T1000 (cell line): Measurements from ENCODE around the gene JAKMIP1.

Experiments used
- DNase-seq: peaks from one replicate; lab custom pipeline; 2025; ENCODE audit warnings: mixed read lengths; lab: John Stamatoyannopoulos, UW

JAKMIP1 gene

DNA sequence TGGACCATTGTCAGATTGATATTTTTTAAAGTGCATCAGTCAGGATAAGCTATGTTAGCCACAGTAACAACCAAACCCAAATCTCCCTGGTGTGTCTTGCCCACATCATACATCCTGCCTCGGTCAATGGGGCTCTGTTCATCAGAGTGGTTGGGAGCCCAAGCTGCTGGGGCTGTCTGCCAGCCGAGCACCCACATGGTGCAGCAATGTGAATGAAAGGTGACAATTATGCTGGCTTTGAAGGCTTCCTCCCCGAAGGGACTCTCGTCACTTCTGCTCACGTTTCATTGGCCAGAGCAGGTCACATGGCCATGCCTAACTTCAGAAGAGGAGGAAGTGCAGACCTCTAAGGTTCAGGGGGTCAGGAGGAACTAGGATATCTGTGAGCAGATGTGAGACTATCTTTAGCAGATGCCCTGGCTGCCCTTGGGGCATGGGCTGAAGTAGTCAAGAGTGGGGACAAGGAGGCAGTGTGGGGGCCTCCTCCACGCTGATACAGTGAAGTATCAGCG lies 1.3 kb upstream of the JAKMIP1 start:
- no peak for DNase-seq

DNA sequence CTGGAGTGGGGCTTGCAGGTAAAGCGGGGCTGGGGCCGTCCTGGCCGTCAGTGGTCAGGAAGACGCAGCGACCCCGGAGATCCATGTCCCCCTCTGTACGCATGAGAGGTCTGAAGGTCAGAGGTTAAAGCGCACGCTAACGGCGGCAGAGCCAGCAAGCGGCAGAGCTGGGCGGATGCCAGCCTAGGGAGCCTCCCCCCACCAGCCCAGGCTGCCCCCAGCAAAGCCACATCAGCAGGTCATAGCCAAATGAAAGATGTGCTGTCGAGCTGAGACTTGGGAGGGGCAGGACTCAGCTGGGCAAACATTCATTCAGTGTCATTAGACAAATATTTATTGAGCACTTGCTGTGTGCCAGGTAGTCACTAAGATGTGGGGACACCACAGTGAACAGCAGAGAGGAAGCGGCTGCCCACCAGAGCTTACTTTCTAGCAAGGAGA lies 593 bp upstream of the JAKMIP1 start:
- DNase-seq: no peak

DNA sequence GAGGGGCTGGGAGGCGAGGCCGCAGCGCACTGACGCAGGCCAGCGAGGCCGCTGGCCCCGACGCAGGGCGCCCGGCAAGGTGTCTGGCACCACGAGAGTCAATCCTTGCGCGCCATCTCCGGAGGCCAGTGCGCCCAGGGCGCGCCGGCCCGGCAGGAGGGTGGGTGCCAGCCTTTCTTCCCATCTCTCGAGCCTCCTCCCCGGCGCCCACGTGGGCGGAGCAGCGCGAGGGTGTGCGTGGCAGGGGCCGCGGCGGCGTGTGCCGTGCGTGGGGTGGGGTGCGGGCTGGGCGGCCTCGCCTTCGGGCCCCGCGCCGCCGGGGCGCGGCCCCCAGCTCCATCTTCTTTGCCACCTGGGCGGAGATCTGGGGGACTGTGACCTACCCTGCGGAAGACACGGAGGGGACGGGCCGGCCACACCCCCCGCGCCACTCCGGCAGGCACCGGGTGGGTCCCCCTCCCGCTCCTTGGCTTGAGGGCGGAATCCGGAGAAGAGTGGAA lies 877 bp downstream of the JAKMIP1 start:
- no peak for DNase-seq

DNA sequence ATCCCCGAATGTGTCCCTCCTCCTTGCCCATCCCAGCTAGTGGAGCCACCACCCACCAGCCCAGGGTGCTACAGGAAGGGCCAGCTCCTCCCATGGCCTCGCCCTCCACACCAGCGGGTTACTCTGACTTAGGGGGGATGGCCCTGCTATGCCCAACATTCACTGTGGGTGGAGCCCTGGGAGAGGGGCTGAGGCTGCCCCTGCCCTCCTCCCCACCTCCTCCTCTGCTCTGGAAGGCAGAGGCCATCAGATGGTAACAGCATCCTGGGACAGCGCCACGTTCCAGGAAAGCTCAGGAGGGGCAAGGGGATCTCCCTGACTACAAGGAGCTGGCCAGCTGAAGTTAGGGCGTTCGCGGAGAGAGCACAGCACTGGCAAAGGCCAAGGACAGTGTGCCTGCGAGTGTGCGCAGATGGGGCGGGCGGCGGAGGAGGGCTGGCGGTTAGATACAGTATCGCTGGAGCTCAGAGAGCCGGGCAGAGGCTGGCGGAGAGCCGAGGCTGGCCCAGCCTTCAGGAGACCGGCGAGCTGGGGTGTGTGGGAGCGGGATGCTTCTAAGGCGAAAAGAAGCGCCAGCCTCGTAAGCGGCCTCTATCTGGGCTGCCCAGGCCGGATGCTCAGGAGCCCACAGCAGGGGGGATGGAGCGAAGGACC lies 1.5 kb downstream of the JAKMIP1 start:
- no peak for DNase-seq

DNA sequence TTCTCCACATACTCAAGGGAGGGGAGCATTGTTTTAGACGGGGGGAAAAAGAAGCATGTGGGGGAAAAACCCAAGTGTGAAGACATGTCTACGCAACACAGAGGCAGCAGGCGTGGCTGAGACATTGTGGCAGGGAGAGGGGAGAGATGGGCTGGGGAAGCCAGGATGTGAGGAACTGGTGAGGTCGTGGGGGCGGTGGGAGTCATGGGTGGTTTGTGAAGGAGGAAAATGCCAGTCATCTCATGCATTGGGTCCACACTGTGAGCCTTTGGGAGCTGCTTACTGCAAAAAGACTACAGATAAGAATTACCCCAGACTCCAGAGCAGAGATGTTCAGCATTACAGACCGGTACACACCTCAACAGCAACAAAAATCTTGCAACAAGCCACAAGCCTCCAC lies 2.1 kb downstream of the JAKMIP1 start:
- no peak for DNase-seq

DNA sequence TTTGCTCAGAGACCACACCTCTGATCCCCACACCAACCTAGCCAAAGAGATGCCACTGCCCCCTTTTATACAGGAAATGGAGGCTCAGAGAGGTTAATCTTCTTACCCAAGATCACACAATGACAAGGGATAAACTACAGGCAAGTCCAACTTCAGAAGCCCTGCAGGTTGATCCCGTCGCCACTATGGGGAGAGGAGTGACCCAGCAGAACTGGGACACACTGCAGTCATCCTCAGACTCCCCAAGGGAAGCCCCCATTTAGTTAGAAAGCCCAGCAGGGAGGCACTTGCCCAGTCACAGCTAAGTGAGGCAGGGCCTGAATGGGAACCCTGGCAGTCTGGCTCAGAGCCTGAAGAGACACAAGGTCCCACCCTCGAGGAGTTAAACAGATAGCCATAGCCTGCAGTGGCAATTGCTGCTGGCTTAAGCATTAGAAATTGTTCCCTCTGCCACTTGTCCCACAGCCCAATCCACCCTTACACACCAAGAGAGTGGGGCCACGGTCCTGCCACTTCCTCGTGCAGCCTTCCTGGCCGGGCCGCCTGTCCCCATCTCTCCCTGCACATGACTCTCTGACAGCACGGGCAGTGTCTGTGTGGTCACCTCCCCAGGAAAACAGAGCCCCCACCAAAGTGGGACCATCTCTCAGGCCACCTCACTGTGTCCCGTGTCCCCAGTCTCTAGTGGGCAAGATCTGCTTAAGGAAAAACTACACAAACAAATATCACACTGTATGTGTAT lies 2.7 kb downstream of the JAKMIP1 start:
- DNase-seq: no peak

DNA sequence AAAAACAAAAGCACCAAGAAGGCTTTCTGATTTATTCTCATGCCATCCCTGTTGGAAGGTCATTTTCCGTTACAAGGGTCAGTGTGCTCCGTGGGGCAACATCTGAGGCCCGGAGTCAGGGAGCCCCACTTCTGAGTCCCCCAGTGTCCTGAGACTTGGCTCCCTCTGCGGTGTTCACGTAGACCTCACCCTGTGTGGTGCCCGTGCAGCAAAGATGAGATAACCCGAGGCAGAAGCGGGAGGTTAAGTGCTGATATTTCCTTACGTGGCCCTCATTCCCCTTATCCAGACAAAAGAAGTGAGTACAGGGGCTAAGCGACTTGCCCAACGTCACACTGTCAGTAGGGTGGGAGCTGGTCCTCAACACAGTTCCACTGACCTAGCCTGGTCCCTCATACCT lies 3.5 kb downstream of the JAKMIP1 start:
- no peak for DNase-seq

DNA sequence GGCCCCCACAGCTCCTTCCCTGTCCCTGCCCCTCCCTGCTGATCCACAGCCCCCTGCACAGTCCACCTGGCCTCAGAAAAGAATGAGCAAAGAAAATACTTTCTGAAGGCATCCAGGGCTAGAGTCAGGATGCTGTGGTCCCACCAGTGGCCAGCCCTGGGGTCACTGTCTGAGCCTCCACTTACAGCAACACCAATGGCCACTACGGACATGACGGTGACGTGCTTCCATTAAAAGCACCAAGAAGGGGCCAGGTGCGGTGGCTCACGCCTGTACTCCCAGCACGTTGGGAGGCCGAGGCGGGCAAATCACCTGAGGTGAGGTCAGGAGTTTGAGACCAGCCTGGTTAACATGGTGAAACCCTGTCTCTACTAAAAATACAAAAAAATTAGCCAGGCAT lies 4.0 kb downstream of the JAKMIP1 start:
- no peak for DNase-seq

DNA sequence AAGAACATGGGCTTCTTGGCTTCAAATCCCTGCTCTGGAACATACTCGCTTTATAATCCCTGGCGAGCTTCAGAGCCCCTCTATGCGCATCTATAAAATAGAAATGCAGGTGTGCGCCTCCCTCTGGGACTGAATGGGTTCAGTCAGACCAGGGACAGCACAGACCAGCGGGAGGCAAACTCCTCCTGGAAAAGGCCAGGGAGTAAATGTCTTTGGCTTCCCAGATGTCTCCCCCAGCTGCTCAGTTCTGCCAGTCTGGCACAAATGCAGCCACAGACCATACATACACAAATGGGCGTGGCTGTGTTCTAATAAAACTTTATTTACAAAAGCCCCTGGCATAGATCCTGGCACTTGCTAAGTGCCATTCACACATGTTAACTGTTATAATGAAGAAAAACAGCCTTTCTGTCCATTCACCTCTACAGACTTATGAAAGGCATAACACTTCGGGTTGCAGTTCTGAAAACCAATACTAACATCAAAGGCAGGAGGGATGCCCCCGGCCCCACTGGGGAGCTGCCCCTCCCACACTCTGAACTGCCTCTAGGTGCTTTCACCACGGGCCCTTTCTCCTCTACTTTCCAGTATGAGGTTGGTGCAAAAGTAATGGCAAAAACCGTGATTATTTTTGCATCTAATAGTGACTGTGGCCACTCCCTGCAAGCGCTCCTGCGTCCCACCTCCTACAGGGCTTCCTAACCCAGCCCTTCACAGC lies 4.6 kb downstream of the JAKMIP1 start:
- DNase-seq: no peak

DNA sequence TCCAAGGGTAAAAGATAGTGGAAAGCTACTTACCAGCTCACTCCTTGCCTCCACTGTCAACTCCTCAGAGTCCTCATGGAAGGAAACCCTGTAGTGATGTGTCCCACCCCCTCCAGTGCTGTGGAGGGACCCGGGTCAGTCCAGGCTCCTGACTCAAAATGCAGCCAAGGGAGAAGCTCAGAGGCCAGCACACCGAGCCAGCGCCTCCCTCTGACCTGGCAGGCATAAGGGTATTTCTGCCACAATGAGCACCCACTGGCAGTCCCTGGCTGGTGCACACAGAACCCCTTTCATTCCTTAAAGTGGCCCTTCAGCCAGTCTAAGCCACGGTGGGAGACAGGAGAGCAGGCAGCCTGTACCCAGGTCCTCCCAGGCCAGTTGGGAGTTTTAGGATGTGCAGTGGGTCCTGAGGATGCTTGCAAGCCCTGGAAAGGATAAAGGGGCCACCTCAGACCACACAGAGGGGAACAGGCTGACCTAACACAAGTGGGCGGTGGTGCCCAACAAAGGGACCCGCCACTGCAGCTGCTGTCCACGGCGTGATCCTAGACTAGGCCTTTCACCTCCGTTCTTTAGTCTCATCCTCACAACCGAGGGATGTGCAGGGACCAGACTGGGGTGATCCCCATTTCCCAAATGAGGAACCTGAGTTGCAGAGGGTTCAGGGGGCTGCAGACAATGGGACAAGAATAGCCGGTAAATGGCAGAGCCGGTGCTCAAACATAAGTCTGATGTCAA lies 5.7 kb downstream of the JAKMIP1 start:
- DNase-seq: no peak

DNA sequence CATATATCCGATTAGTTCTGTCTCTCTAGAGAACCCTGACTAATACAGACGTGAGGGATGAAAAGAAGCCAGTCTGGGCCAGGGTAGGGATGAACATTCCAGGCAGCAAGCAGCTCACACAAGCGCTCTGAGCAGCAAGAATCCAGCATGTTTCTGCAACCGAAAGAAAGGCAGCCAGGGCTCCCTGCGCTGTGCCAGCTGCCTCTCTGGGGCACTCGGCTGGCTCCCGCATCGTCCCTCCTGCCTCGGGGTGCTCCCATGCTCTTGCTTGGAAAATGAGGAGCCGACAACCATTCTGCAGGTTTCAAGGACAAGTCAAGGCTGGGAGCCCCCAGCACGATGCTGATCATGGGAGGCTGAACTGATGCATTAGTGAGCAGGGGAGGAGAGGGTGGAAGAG lies 7.0 kb downstream of the JAKMIP1 start:
- DNase-seq: no peak

DNA sequence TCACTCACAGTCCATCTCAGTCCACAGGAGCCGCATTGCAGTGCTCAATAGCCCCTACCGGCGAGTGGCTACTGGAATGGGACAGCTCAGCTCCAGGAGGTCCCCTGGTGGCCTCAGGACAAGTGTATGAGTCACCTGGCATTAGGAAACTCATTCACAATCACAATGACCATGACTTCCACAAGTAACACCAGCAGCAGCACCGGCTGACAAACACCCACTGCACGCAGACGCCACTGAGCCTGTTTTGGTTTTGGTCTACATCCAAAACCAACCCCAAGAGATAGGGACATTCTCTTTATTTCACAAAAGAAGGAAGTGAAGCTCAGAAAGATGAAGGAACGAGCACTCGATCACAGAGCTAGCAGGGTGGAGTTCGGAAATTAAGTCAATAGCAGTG lies 8.1 kb downstream of the JAKMIP1 start:
- DNase-seq: no peak

DNA sequence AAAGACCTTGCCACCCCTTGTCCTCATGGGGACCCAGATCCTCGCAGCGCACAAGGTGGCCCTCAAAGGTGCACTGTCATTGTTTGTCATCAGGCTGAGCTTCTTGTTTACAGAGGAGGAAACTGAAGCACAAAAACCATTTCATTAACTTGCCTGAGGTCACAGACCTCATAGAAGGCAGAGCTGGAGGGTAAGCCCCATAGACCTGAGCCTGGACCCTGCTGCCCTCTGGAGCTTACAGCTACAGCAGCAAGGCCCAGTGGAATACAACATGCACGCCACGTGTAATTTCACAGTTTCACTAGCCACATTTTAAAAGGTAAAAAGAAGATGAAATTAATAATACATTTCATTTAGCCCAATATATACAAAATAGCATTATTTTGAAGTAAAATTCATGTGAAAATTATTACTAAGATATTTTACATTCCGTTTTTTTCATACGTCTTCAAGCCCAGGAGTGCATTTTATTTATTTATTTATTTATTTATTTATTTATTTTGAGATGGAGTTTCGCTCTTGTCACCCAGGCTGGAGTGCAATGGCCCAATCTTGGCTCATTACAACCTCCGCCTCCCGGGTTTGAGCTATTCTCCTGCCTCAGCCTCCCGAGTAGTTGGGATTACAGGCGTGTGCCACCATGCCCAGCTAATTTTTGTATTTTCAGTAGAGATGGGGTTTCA lies 8.8 kb downstream of the JAKMIP1 start:
- DNase-seq: no peak

DNA sequence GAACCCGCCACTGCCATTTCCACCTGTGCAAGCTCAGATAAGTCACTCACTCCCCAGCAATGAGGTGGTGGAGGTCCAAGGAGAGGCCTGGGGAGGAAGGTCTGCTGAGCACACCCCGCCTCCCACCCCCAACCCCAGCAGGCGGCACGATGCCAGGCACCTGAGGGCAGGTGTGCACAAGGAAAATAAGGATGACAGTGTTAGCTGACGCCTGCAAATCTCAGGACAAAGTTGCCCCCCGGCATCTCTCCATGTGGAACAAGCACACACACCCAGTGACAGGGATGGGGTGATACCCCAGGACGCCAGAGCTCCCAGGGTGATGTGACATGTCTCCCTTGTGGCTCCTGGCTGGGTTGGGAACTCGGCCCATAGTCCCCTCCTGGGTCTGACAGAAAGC lies 9.9 kb downstream of the JAKMIP1 start:
- DNase-seq: no peak

DNA sequence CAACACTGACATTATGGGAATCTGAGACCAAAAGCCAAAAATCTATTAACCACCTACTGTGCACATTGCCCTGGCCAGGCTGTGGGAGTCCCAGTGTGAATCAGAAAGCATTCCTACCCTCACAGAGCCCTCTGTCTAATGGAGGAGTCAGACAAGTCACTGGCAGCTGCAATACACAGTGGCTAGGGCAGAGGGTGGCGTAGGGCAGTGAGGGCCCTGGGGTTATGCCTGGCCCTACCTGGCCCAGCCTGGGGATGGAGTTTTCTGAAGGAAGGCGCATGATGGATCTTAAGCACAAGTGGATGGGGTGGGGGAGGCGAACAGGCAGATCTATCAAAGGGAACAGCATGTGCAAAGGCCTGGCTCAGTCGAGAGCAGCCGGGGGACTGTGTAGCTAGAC lies 10.8 kb downstream of the JAKMIP1 start:
- DNase-seq: no peak

DNA sequence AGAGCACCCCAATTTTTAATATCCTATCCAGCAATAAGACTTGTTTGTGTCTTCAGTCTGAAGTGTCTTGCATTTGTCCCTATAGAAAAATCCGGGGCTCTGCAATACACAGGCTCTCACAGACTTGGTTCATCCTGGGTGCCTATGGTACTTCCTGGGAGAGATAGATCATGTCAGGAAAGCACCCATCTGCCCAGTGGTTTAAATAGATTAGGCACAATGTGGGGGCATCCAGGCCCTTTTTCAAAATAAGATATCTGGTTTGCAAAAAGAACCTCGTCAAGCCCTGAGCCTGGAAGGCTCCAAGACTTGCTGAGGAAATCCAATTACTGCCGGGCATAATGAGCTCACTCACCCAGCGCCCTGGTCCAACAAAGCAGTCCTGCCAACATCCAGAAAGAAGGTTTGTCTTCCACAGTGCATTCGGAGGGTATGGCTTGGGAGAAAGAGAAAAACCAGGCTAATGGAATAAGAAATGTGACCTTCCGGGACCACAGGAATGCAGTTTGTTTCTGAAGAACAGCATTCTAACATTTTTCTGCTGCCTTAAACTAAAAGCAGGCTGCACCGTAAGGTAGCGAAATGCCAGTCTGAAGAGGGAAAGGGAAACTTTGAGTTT lies 11.6 kb downstream of the JAKMIP1 start:
- no peak for DNase-seq

DNA sequence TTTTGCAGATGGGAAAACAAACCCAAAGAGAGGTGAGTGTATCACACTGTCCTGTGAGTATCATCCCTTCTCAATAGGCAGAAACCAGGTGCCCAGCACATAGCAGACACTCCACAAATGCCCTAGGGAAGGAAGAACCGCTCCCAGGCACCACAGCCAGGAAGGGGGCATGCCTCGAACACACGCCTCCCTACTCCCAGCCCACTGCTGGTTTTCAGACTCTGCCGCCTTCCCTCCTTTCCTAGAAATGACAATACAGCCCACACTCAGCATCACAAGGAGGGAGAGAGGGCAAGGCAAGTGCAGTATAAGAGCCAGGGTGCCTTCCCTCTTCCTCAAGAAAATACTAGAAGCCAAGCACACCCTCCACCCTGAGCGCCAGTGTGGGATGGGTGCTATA lies 16.2 kb downstream of the JAKMIP1 start:
- DNase-seq: no peak

DNA sequence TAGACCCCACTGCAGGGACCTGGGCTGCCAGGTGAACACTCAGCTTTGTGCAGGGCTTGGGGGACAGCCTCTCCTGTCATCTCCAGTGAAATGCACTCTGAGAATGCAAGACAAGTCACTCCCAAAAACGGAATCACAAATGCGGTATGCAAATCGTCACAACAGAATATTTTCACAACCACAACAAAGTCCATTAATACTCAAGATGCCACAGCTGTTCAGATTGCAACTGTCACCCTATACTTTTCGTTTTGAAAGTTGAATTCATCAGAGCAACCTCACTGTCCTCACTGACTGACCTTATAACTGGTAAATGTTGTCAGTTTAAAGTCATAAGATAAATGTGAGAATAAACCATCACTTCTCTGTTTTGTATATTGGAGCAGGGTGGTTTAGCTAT lies 16.6 kb downstream of the JAKMIP1 start:
- DNase-seq: no peak

DNA sequence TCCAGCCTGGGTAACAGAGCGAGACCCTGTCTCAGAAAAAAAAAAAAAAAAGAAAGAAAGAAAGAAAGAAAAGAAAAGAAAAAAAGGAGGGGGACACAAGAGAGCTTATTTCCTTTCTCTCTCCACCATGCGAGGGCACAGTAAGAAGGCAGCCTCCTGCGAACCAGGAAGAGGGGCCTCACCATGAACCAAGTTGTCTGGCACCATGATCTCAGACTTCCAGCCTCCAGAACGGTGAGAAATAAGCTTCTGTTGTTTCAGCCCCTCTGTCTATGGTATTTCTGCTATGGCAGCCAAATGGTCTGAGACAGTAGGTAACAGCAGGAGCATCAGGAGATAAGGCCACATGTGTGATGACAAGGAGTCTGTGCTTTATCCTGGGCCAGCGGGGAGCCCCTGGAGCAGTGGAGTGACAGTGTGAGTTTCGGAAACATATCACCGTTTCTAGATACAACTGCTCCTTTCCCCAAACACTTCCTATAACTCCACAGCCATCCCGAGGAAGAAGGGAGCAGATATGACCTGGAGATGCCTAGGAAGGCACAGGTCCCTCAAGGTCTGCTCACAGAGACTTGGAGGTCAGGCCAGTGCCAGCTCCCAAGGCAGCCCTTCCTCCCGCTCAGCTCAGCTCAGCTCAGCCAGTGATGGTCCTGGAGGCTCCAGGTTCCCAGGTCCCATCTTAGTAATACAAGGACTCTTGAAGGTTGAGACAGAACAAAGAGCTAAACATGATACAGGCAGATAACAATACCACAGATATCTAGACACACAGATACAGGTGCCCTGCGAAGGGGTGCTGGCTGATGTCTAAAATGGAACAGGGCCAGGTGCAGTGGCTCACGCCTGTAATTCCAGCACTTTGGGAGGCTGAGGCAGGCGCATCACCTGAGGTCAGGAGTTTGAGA lies 17.7 kb downstream of the JAKMIP1 start:
- no peak for DNase-seq
